ENCODE results near the gene COL4A2.

The COL4A2 gene

GRCh38 chr13:110279684-110280083 is 27.4 kb upstream of the COL4A2 start:
- Histone ChIP-seq H3K27ac (ENCODE audit: extremely low read depth, low read depth, low read length) (no peak overlapping the region), H3K4me1 (ENCODE audit: control insufficient read depth, insufficient read depth, low read length) (no peaks in the 10 kb centered on the region), H3K36me3 (ENCODE audit: control insufficient read depth in 2 of 2, insufficient read depth in 1 of 2, low read length in 2 of 2) (no peaks in the 10 kb centered on the region), H3K4me3 (ENCODE audit: low read depth, low read length) (no peak overlapping the region), H3K9me3 (ENCODE audit: control insufficient read depth, insufficient read depth, low read depth, low read length) (no peaks in the 10 kb centered on the region)
- no peak for TF ChIP-seq ZNF629 (tag by site-specific recombination; IDR thresholded peaks at IDR 0.05)
- no peak for TF ChIP-seq ZNF292 (tag by site-specific recombination; IDR thresholded peaks at IDR 0.05; ENCODE audit: borderline replicate concordance, low read depth)
- TF ChIP-seq ZNF302 (tag by site-specific recombination; IDR thresholded peaks at IDR 0.05; ENCODE audit: low read depth), result no peak
- no peak for TF ChIP-seq ZNF548 (tag by site-specific recombination; IDR thresholded peaks at IDR 0.05)
- TF ChIP-seq ZNF600 (tag by site-specific recombination; IDR thresholded peaks at IDR 0.05), result no peak
- no peak for TF ChIP-seq ZNF585B (tag by site-specific recombination; IDR thresholded peaks at IDR 0.05)
- TF ChIP-seq ZNF76 (tag by site-specific recombination; IDR thresholded peaks at IDR 0.05; ENCODE audit: borderline replicate concordance, low read depth), result no peak
- no peak for TF ChIP-seq SCRT1 (tag by site-specific recombination; IDR thresholded peaks at IDR 0.05; ENCODE audit: borderline replicate concordance)
- CTCF ChIA-PET, result no interaction called here
- POLR2A ChIA-PET, result no interaction called here

GRCh38 chr13:110280231-110280813 is 26.8 kb upstream of the COL4A2 start:
- TF ChIP-seq ZNF707 (tag by site-specific recombination; IDR thresholded peaks at IDR 0.05) (no peak), ZNF670 (tag by site-specific recombination; IDR thresholded peaks at IDR 0.05; ENCODE audit: low read depth) (no peak), ZNF513 (tag by site-specific recombination; IDR thresholded peaks at IDR 0.05) (no peak), ZSCAN30 (tag by site-specific recombination; IDR thresholded peaks at IDR 0.05) (no peak), ZNF571 (tag by site-specific recombination; IDR thresholded peaks at IDR 0.05) (no peak), ZNF664 (tag by site-specific recombination; IDR thresholded peaks at IDR 0.05) (no peak), HOXC10 (CRISPR knock-in tag; IDR thresholded peaks at IDR 0.05) (no peak), ZNF18 (tag by site-specific recombination; IDR thresholded peaks at IDR 0.05) (no peak), ZNF701 (tag by site-specific recombination; IDR thresholded peaks at IDR 0.05) (no peak), ZNF223 (tag by site-specific recombination; IDR thresholded peaks at IDR 0.05) (no peak), ZNF324 (tag by site-specific recombination; IDR thresholded peaks at IDR 0.05) (no peak), TRIM28 (IDR thresholded peaks at IDR 0.05; ENCODE audit: borderline replicate concordance, low read length) (no peak), ZNF239 (tag by site-specific recombination; IDR thresholded peaks at IDR 0.05) (no peak), ZNF596 (tag by site-specific recombination; IDR thresholded peaks at IDR 0.05) (no peak), ZNF449 (tag by site-specific recombination; IDR thresholded peaks at IDR 0.05) (no peak), REPIN1 (tag by site-specific recombination; IDR thresholded peaks at IDR 0.05; ENCODE audit: low read depth) (no peak), ZNF843 (tag by site-specific recombination; IDR thresholded peaks at IDR 0.05) (no peak), ZNF404 (tag by site-specific recombination; IDR thresholded peaks at IDR 0.05) (no peak)
- no peak overlapping the region for H3K4me3 ChIP-seq (ENCODE audit: low read depth, low read length)
- CTCF ChIA-PET, result no interaction called here
- no peaks in the 10 kb centered on the region for H3K9me3 ChIP-seq (ENCODE audit: control insufficient read depth, insufficient read depth, low read depth, low read length)
- H3K4me1 ChIP-seq (ENCODE audit: control insufficient read depth, insufficient read depth, low read length), result no peaks in the 10 kb centered on the region
- POLR2A ChIA-PET, result no interaction called here
- H3K27ac ChIP-seq (ENCODE audit: extremely low read depth, low read depth, low read length), result no peak overlapping the region
- no peaks in the 10 kb centered on the region for H3K36me3 ChIP-seq (ENCODE audit: control insufficient read depth in 2 of 2, insufficient read depth in 1 of 2, low read length in 2 of 2)
